GM19193 (cell line): ENCODE results near the gene TRPM7.

Experiments used
- POLR2A ChIP-seq: IDR thresholded peaks from 4 replicates; pipeline ENCODE4 v1.6.1; 2011; ENCODE audit not compliant: insufficient read depth, insufficient read length; ENCODE audit errors: extremely low read depth

TRPM7 gene

DNA sequence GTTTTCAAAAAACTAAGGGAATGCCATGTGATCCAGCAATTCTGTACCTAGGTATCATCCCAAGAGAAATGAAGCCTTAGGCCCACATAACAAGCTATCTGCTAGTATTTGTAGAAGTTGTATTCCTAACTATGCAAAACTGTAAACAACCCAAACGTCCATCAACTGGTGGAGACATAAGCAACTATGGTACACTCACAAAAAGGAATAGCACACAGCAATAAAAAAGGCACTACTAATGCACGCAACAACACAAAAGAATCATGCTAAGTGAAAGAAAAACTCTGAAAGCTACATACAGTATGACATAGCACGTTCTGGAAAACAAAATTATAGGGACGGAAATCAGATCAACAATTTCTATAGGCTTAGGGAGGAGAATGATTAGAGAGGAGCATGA is 155.4 kb downstream of the TRPM7 start:
- TF ChIP-seq POLR2A = no peak

DNA sequence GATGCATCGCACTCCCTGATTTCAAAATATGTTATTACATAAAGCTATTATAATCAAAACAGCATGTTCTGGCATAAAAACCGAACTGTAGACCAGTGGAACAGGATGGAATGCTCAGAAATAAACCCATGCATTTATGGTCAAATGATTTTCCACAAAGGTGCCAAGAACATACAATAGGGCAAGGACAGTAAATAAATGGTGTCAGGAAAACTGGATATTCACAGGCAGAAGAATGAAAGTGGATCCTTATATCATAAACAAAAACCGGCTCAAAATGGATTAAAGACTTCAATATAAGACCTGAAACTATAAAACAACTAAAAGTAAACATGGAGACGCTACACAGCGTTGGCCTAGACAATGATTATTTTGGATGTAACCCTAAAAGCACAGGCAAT is 162.7 kb downstream of the TRPM7 start:
- no peak for TF ChIP-seq POLR2A

DNA sequence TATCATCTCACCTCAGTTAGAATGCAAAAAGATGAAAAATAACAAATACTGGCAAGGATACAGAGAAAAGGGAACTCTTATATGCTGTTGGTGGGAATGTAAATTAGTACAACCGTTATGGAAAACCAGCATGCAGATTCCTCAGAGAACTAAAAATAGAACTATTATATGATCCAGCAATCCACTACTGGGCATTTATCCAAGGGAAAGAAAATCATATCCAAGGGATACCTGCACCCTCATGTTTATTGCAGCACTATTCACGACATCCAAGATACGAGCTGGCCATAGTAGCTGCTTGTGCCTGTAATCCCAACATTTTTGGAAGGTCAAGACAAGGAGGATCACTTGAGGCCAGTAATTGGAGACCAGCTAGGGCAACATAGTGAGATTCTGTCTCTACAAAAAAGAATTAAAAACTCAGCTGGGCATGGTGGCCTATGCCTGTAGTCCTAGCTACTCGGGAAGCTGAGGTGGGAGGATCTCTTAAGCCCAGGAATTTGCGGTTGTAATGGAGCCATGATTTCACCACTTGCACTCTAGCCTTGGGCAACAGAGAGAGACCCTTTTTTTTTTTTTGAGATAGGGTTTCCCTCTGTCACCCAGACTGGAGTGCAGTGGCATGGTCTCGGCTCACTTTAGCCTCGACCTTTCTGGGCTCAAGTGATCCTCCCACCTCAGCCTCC is 166.7 kb downstream of the TRPM7 start:
- no peak for TF ChIP-seq POLR2A

DNA sequence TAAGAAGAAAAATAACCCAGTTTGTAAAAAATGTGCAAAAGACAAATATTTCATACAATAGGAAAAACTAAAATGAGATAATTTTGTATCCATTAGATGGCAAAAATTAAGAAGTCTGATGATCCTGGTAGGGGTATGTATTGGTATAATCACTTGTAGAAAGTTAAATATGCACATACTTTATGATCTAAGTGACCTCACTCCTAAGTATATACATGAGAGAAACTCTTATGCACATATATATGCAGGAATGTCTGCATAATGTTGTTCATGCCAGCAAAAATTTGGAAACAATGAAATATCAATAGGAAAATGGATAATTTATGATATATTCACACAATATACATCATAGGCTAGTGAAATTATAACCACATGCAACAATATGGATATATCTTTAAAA is 173.6 kb downstream of the TRPM7 start:
- no peak for TF ChIP-seq POLR2A
